Urothelium cell line (cell line): Measurements from ENCODE around the gene CEP131.

ENCODE experiments used
- DNase-seq: peaks from one replicate; pipeline ENCODE4 v3.0.0; 2011; ENCODE audit warnings: low spot score, mixed read lengths
- FAIRE-seq: peaks from 2 replicates; lab custom pipeline; 2011; peaks lifted over from hg19 to GRCh38; lab: Jason Lieb, UNC

CEP131 gene

GRCh38 chr17:81189670-81190530 is 32.9 kb downstream of the CEP131 start:
- DNase-seq (no peak), FAIRE-seq (peak; percentile 48)

- no peak for DNase-seq
- no peak for FAIRE-seq
Observed at GRCh38 chr17:81189016-81189415, 33.7 kb downstream of the CEP131 start.

GRCh38 chr17:81188491-81188840 is 34.3 kb downstream of the CEP131 start:
- FAIRE-seq (no peak), DNase-seq (no peak)

- DNase-seq: no peak
- FAIRE-seq: no peak
Observed at GRCh38 chr17:81187586-81188490, 34.9 kb downstream of the CEP131 start.

GRCh38 chr17:81187120-81187519 is 35.6 kb downstream of the CEP131 start:
- FAIRE-seq: no peak
- DNase-seq: no peak

- FAIRE-seq: no peak
- no peak for DNase-seq
Observed at GRCh38 chr17:81186203-81186602, 36.6 kb downstream of the CEP131 start.

- FAIRE-seq (no peak), DNase-seq (no peak)
Observed at GRCh38 chr17:81184555-81184954, 38.2 kb downstream of the CEP131 start.

- DNase-seq: no peak
- peak; percentile 17 for FAIRE-seq
Observed at GRCh38 chr17:81183807-81184206, 39.0 kb downstream of the CEP131 start.

- FAIRE-seq (no peak), DNase-seq (no peak)
Observed at GRCh38 chr17:81183316-81183715, 39.4 kb downstream of the CEP131 start.

- DNase-seq: no peak
- no peak for FAIRE-seq
Observed at GRCh38 chr17:81182596-81182995, 40.2 kb downstream of the CEP131 start.

GRCh38 chr17:81181811-81182185 is 41.0 kb downstream of the CEP131 start:
- FAIRE-seq: no peak

GRCh38 chr17:81180836-81181810 is 41.6 kb downstream of the CEP131 start:
- FAIRE-seq (peak; percentile 48), DNase-seq (no peak)

More at GRCh38 chr17:81181811-81182185, 41.0 kb downstream of the CEP131 start:
- DNase-seq: no peak

GRCh38 chr17:81179861-81180260 is 42.9 kb downstream of the CEP131 start:
- peak; percentile 70 for FAIRE-seq

GRCh38 chr17:81179220-81179619 is 43.5 kb downstream of the CEP131 start:
- DNase-seq (no peak), FAIRE-seq (no peak)

More at GRCh38 chr17:81179861-81180260, 42.9 kb downstream of the CEP131 start:
- no peak for DNase-seq

GRCh38 chr17:81178136-81179091 is 44.4 kb downstream of the CEP131 start:
- DNase-seq: no peak

GRCh38 chr17:81176666-81177065 is 46.1 kb downstream of the CEP131 start:
- FAIRE-seq (no peak), DNase-seq (no peak)

More at GRCh38 chr17:81178136-81179091, 44.4 kb downstream of the CEP131 start:
- FAIRE-seq: no peak

GRCh38 chr17:81173762-81174155 is 49.0 kb downstream of the CEP131 start:
- DNase-seq: no peak

GRCh38 chr17:81173052-81173761 is 49.6 kb downstream of the CEP131 start:
- FAIRE-seq (no peak), DNase-seq (no peak)

More at GRCh38 chr17:81173762-81174155, 49.0 kb downstream of the CEP131 start:
- FAIRE-seq: no peak

- DNase-seq (no peak), FAIRE-seq (peak; percentile 75)
Observed at GRCh38 chr17:81171941-81172340, 50.8 kb downstream of the CEP131 start.
